ENCODE data around the gene PROKR1.

GRCh38 chr2:68603059-68603458 lies 40.3 kb upstream of the PROKR1 start:
- no peak for TF ChIP-seq CTCF (IDR thresholded peaks at IDR 0.05 in 8 of 11, conservative IDR thresholded peaks at IDR 0.05 in 3 of 11)
- no peak for TF ChIP-seq POLR2A (IDR thresholded peaks at IDR 0.05)
- no peak for TF ChIP-seq POLR2AphosphoS5 (IDR thresholded peaks at IDR 0.05)

Data from spleen (tissue), 7 donors.